IMR-90 (cell line): ENCODE measurements around the gene ABHD10.

Experiments used
- CEBPB ChIP-seq: IDR thresholded peaks from 2 replicates; pipeline ENCODE4 v1.6.1; 2012; ENCODE audit warnings: low read depth, low read length, improper control_type of control experiment
- POLR2A ChIP-seq: IDR thresholded peaks from 2 replicates; pipeline ENCODE4 v1.6.1; 2012; ENCODE audit warnings: mild to moderate bottlenecking, low read depth, low read length
- RCOR1 ChIP-seq: IDR thresholded peaks from 2 replicates; pipeline ENCODE4 v1.6.1; 2012; ENCODE audit warnings: mild to moderate bottlenecking, low read length, improper control_type of control experiment; ENCODE audit not compliant: insufficient replicate concordance
- TF ChIP-seq, protein P1 (sequence below): conservative IDR thresholded peaks from 2 replicates; pipeline ENCODE4 v1.5.1; 2012; ENCODE audit warnings: mild to moderate bottlenecking, low read depth, low read length, improper control_type of control experiment
- TF ChIP-seq, protein P2 (sequence below): fragments of 150-350 bp; IDR thresholded peaks from 2 replicates; pipeline ENCODE4 v1.6.1; 2017; ENCODE audit warnings: mild to moderate bottlenecking, antibody characterized with exemption, low read length, low read depth

DNA sequence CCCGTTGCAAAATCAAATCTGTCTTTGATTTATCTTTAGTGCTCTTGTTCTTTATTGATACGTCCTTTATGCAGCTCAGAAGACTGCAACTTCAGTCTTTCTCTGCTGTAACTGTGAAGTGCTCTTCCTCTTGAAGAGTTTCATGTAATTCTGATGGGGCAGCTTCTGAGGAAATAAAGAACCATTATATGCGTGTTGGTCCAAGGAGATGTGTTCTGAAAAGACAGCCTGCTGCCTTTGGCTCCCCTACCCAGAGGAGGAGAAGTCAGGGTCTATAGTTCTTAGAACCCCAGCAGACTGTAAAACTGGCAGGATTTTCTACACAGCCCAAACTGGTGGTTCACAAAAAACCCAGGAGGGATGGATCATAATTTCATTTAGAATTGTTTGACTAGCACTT is 22.4 kb upstream of the ABHD10 start:
- TF ChIP-seq CEBPB (no peak), POLR2A (no peak), RCOR1 (no peak)
- TF ChIP-seq, protein P1, sequence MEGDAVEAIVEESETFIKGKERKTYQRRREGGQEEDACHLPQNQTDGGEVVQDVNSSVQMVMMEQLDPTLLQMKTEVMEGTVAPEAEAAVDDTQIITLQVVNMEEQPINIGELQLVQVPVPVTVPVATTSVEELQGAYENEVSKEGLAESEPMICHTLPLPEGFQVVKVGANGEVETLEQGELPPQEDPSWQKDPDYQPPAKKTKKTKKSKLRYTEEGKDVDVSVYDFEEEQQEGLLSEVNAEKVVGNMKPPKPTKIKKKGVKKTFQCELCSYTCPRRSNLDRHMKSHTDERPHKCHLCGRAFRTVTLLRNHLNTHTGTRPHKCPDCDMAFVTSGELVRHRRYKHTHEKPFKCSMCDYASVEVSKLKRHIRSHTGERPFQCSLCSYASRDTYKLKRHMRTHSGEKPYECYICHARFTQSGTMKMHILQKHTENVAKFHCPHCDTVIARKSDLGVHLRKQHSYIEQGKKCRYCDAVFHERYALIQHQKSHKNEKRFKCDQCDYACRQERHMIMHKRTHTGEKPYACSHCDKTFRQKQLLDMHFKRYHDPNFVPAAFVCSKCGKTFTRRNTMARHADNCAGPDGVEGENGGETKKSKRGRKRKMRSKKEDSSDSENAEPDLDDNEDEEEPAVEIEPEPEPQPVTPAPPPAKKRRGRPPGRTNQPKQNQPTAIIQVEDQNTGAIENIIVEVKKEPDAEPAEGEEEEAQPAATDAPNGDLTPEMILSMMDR: no peak
- TF ChIP-seq, protein P2, sequence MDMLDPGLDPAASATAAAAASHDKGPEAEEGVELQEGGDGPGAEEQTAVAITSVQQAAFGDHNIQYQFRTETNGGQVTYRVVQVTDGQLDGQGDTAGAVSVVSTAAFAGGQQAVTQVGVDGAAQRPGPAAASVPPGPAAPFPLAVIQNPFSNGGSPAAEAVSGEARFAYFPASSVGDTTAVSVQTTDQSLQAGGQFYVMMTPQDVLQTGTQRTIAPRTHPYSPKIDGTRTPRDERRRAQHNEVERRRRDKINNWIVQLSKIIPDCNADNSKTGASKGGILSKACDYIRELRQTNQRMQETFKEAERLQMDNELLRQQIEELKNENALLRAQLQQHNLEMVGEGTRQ: no peak
